G401.6 (cell line): ENCODE data around the gene TRAPPC2L.

Experiments
- FAIRE-seq: peaks from 2 replicates; lab custom pipeline; 2012; peaks lifted over from hg19 to GRCh38; lab: Jason Lieb, UNC

TRAPPC2L gene

DNA sequence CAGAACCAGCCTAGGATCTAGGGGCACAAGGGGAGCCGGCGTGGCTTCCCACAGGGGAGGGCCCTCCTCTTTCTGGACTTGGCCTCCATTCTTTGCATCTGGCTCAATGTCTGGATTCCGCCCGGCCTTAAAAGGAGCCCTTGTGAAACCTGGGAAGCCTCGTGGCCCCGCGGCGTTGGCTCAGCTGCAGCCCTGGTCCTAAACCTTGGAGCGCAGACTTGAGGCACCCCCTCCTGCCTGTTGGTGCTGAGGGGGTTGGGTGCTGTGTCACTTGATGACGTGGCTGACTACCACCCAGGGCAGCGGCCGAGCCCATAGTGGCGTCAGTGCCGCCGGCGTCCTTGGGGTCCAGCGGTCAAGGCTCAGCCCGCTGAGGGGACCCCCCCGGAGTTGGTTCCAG, 4.4 kb downstream of the TRAPPC2L start:
- no peak for FAIRE-seq

DNA sequence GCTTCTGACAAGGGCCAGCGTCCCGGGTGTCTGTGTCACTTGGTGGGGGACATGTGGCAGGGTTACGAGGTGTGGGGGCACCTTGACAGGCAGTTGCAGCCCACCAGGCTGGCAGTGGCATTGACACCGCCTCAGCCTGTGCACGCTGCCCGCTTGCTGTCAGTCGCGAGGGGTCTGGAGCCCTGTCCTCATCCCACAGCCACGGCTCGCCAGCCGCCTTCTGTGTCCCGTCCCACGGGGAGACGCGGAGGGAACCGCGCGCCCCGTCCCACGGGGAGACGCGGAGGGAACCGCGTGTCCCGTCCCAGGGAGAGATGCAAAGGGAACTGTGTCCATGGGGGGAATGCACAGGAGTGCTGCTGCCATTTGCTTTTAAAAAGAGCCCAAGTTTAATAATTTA, 6.0 kb downstream of the TRAPPC2L start:
- no peak for FAIRE-seq

DNA sequence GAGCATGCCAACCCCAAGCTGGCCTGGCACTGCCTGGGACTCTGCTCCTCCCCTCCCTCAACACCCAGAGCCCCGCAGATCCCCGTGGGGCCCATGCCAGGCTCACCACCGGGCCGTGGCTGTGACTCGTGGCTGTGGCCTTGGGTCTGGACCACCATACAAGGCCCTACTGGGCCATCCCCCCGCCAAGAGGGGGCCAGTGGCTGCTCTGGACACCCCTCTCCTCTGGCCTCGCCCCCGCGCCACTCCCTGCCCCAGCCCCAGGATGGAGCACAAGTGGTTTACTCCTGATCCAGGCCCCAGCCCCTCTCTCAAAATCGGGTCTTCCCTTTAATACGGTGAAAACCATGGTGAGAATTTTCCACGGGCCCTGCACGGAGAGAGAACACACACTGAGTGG, 6.5 kb downstream of the TRAPPC2L start:
- no peak for FAIRE-seq

DNA sequence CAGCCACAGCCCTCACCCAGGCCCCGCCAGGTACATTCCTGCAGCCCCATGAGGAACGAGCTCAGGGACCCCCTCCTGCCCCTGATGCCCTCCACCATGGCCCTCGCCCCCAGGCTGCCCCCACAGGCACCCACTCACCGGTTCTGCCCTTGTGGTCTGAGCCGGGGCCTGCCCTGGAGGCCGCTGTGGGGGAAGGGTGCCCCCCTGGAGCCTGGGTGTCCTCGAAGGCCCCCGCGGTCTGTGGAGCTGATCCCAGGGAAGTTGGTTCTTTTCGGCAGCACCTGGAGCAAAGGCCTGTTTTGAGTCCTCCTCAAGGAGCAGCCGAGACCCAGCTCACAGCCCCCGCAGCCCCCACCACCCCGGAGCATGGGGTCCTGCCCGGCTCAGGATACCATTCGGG, 7.2 kb downstream of the TRAPPC2L start:
- FAIRE-seq: no peak

DNA sequence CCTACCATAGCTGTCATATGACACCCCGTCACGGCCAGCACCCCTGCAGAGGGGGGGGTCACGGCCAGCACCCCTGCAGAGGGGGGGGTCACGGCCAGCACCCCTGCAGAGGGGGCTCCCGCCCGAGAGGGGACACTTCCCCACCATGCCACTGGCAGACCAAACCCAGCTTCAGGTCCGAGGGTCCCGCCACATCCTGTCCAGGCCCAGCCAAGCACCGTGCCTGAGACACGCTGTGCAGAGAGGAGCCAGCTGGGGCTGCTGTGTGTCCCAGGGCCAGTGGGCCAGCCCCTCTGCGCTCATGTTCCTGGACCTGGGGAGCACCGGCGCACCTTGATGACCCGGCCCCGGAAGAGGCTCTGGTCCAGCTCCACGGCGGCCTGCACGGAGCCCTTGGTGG, 7.6 kb downstream of the TRAPPC2L start:
- no peak for FAIRE-seq

DNA sequence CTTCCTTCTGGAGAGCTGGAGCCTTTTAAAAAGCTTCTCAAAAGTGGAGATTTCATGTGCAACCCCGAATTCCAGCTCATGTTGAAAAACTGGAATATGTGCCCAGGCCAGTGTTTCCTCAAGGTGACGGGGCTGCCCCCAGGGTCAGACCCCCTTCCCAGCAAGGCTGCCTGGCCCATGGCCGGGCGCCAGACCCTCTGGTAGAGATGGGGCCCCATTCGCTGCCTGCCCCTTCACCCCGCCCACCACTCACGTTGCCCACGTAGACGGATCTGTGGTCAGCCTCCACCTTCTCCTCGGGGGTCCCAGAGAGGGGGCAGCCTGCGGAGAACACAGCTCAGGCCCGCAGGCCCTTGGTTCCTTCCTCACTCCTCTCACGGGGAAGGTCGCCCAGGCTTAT, 8.4 kb downstream of the TRAPPC2L start:
- FAIRE-seq: no peak

DNA sequence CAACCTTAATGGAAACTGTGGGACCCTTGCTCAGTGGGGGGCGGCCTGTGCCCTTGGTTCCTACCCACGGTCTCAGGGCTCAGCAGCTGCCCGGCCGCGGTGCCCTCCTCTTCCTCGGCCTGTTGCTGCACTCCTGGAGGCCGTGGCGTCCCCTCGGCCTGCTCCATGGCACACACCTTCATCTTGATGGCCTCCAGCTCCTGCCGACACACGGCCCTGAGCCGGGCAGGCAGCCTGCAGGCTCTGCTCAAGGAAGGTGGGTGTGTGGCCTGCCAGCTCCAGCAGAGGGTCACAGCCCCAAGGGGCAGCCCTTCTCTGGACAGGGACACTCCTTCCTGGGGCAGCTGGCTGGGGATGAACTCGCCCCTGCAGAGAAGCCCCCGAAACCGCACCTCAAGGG, 8.8 kb downstream of the TRAPPC2L start:
- no peak for FAIRE-seq

DNA sequence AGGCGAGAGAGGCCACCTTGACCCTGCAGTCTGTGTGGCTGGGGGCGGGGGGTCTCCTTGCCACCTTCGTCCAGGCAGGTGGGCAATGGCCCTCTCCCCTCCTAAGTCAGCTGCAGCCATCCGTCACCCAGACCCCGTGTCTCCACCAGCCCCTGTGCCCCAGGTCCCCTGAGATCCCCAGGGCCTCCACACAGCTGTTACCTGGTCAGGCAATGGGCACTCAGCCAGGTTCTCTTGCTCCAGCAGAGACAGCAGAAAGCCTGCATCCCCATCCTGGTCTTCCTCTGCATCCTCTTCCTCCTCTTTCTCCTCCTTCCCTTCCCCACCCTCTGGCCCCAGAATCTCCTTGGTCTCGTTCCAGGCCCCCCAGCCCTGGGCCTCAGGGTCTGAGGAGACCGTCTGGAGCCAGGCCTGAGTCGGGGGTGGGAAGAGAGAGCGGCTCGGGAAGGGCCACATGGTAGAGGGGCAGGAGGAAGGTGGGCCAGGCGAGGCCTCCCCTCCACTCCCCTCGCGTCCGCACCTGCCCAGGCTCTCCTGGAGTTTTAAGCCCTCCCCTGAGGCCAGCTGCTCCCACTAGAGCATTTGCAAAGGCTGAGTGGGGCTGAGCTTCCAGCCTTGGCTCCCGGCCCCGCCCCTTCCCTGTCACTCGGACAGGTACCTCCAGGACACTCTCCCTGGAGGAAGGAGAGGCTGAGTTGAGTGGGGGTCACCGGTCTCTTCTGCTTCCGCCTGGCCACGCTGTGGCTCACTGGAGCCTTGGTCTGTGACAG, 9.4 kb downstream of the TRAPPC2L start, which contains the start of gene PABPN1L:
PABPN1L (minus strand) TSS at position 510 of the 770 bp plus-strand sequence; CDS start at position 456, 54 bp downstream.
- FAIRE-seq: no peak

DNA sequence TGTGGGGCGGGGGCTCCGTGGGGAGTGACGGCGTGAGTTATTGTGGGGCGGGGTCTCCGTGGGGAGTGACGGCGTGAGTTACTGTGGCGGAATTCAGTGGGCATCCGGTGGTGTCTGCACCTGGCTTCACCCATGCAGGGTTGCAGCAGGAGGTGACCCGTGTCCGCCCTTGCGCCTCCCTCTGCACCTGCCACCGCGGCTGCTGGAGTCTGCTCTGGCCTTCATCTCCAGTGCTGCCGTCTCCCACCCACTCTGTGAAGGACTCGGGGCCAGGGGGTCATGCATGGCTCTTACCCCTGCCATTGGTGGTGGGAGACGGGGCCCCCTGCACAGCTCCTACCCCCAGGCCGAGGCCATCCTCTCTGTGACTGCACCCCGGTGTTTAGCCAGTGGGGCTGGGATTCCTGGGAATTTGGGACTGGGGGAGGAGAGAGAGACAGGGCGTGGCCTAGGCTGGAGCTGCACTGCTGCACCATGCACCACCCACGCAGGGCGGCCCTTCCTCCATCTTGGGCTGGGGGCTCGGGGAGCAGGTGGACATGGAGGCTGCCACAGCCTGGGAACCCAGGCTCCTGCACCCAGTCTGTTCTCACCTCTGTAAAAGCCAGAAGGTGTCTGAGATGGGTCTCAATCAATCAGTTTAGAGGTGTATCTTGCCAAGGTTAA, 10.8 kb downstream of the TRAPPC2L start:
- FAIRE-seq: no peak

DNA sequence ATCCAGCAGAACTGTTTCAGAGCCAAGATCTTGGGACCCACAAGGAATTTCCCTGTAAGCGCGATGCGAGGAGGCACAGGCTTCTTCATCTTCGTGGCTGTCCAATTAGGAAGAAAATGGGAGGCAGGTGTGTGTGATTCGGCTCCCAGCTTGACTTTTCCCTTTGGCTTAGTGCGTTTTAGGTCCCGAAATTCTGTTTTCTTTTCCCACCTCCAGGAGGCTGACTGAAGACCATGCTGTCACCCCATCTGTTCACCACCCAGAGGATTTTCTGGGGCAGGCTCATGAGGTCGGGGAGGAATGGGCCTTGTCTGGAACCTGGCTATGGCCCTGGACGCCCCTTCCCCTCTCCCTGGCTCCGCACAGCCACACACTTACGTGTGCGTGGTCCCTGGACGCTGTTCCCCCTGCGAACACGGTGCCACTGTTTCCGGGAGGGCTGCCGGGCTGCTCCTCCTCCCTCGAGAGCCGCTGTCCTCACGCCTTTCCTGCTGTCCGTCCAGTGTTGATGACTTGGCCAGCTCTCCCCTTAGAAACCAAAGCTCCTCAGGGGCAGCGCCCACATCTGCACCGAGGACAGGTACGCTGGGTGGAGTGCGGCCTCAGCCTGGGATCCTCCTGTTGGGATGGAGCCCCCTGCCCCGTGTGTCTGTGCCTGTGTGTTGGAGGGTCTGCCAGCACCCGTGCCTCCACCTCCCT, 12.2 kb downstream of the TRAPPC2L start:
- no peak for FAIRE-seq

DNA sequence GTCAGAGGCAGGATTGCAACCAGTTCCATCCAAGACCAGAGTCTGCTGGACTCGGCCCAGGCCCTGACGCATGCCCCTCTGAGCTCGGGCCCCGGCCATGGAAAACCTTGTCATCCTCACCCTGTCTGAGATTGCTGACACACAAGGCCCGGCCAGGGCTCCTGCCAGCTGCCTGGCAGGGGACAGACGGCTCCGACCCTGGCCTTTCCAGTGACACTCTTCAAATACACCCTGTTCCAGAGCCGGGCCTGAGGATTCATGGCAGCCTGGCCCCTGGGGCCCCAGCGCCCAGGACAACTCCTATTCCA, 12.7 kb downstream of the TRAPPC2L start:
- no peak for FAIRE-seq

DNA sequence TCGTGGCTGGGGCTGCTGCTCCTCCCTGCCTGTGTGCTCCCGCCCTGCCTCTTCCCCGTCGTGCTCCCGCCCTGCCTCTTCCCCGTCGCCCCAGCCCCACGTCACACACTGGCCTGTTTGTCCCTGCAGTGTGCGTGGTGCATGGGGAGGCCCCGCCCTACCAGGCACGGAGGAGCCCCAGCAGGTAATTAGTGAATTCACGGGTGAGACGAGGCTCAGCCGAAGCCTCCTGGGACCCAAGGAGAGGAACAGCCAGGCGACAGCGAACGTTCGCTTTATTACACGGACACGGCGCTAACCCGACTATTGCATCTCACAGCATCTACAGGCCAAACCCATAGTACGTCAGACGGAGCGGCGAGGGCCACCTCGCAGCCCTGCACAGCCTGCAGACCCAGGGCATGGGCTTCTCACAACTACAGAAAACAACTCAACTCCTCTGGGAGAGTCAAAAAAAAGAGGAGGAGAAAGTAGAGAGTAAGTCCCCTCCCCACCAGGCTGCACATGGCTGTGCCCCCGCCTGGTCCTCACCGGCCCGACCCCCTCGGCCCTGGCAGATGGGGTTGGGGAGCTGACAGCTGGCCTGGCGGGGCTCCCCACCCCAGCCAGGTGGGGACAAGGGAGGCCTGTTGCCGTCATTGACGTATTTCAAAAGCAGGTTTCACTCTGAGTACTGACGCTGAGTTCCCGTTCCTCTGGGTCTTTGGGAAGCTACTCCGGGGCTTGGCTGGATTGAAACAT, 13.9 kb downstream of the TRAPPC2L start:
- FAIRE-seq: no peak

DNA sequence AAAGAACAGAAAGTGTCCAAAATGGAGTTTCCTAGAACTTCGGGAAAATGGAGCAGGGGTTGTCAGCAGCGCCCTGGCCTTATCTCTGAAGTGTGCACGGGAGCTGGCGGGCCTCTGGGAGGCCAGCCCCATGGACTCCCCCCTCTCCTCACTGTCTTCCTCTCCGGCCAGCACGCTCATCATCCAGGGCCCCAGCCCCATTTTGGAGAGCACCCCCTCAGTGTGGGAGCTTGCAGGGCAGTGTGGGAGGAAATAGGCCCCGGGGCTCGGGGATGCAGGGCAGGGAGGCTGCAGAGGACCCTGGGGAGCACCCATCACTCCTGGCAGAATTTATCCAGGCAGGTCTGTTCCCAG, 14.4 kb downstream of the TRAPPC2L start:
- FAIRE-seq: no peak

DNA sequence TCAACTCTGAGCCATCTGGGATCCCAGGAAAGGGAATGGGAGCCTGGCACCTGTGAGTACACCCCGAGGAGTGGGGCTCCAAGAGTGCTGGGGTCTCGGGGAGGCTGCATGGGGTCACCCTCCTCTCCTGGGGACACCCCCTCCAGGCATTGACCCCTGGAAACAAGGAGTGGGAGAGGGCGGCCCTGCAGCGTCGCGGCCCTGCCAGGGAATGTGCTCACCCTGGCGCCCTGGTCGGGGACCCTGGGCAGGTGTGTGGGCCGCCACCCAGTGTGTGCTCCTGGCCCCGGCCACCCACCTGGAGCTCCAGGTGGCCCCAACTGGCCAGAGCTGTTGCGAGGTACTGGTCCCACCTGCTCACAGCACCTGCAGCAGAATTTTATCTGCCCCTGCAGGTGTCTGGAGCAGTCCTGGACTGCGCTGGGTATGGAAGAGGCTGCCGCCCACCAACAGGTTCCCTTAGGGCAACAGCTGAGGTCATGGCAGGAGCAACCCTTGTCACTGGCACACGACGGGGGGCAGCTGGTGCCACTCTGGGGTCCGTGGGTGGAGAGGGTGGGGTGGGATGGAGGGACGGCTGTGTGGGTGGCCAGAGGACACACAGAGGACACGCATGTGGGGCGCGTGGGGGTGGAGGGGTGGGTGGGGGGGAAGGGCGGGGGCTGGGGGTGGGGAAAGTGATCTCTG, 14.9 kb downstream of the TRAPPC2L start:
- FAIRE-seq: no peak

DNA sequence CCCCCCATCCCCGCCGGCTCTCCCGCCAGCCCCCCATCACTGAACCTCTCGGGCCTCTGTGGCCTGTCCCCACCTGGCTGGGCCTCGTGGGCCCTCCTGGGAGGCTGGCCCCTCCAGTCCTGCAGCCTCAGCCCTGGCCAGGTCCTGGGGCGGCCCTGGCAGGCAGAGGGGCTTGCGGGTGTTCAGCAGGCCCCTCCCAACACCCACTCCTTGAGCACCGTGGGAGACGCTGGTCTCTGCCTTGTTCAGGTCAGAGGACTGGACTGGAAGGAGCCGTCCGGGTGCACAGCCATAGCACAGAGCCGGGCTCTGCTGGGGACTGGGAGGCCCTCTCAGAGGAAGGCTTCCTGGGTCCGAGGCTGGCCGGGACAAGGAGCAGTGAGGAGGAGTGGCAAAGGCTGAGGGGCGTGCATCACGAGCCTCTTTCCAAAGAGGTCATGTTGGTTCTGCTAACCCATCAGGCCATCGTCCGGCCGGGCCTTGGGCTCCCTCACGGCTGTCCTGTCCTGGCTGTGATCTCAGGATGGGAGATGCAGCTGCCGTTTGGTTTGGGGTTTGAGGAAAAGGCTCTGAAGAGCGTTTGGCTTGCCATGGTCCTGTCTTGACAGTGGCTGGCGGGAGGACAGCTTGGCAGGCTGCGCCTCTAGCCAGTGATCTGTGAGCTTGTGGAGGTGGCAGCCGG, 15.9 kb downstream of the TRAPPC2L start:
- no peak for FAIRE-seq

DNA sequence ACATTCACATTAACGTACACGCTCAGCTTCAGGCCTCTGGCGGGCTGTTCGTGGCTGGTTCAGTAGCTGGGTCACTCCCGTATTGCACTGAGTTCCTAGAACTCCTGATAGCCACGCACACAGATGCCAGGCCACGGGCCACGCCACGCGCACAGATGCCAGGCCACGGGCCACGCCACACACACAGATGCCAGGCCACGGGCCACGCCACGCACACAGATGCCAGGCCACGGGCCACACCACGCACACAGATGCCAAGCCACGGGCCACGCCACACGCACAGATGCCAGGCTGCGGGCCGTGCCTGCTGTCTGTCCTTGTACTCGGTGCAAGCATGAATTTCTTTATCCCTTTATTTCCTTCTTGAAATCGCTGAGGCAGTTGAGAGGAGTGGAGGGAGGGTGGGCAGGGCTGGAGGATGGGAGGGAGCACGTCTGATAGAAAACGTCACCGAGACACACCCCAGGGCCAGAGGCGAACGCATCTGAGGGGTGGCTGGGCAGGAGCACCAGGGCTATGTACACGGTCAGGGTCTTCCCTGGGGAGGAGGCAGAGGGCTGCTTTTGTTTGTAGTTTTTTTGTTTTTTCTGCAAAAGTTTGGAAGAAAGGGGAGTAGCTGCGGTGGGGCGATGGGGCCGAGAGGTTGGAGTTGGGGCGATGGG, 18.1 kb downstream of the TRAPPC2L start:
- FAIRE-seq: no peak

DNA sequence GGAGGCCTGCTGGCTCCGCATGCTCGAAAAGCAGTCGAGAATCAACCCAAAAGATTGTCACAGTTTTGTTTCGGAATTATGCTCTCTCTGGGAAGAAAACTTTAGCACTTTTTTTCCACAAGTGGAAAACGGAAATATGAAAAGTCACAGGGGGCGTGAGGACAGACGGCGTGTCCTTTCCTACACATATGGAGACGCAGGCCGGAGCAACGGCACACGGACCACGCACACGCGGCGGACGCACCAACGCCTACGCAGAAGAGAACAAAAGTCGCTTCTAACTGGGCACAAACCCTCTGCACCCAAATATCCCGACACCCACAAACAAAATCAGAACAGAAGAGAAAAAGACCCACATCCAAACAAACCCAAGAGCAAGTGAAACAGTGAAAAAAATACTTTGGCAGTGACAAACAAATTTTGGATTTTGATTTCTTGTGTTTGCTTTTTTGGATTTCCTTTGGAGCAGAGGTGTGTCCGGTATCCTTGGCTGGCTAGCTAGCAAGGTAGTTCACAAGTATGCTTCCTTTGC, 18.8 kb downstream of the TRAPPC2L start:
- FAIRE-seq: no peak

DNA sequence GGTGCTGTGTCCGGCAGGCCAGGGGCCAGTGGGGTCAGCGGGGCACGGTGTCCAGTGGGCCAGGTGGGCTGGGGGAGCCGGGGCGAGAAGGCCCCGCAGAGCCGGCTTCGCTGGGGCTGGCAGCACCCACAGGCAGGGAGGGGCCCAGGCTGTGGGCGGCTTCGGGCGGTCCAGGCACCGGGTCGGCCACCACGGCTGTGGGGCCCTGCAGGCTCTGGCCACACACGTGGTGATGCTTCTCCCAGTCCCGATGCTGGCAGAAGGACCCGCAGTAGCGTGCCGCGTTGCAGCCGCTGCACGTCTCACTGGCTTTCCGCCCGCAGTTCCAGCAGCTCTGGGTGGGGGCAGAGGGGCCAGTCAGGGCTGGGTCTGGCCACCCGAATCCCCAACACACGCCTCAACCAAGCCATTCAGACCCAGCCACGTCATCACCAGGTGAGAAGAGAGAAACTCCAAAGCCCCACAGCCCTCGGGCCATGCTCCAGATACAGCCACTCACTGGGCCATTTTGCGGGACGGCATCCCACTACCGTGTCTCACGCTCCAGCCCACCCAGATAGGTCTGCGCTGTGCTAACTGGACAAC, 20.1 kb downstream of the TRAPPC2L start:
- FAIRE-seq: no peak

DNA sequence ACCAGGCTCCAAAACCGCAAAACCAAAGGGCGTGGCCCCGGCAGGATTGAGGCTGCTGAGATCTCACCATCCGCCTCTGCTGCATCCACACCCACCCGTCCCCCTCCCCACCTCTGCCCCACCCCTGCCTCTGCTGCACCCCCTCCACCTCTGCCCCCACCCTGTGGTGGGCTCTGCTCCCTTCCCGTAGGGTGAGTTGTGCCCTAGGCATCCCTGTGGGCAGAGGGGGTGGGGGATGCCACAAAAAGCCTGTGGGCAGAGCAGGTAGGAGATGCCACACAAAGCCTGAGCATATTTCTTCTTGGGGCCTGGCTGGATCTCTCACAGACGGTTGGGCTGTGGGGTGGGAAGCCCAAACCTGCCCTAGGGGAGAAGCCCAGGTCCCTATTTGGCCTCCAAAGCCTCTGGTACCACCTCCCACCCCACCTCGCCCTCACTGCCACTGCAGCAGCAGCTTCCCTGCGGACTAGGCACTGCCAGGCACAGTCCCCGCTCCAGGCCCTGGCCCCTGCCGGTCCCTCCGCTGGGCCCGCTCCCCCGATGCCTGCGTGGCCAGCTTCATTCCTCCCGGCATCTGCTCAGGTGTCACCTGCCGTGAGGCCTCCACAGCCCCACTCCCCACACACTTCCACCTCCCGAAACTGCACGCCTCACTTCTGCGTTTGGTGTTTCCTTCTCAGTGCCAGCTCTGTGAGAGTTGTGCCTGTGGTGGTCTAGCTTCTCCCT, 20.8 kb downstream of the TRAPPC2L start:
- FAIRE-seq: no peak

DNA sequence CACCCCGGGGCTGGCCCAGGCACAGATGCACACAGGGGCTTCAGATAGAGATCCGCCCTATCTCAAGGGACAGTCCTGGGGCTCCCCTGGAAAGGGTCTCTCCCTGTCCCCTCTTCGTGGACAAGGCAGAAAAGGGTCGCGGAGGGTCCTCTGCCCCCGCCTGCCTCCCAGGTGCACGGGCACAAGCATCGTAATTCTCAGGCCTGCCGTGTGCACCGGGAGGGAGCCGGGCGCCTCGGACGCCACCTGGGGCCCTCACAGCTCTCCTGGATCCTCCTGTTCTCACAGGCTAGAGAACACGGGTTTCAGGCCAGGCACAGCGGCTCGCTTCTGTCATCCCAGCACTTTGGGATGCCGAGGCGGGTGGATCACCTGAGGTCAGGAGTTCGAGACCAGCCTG, 21.4 kb downstream of the TRAPPC2L start:
- no peak for FAIRE-seq
